ENCODE measurements around the gene RNF148. TPM values are rescaled to one million over a fixed set of nuclear protein-coding genes. Genes with fewer than 3 reads are reported as not detected.
"Not testable (repeated sequence)": the region's sequence is repeated elsewhere in the genome, so short reads cannot be mapped to it uniquely, and the experiment has no call there.

RNF148 gene
- total RNA-seq, 1 donor from 2014 or later = 1.0 TPM

- DNase-seq (ENCODE audit: low spot score) = no peak
These were observed 11.0 kb downstream of the RNF148 start for GRCh38 chr7:122691569-122692235.

GRCh38 chr7:122689346-122690109 is 13.2 kb downstream of the RNF148 start:
- DNase-seq (ENCODE audit: low spot score) = no peak

GRCh38 chr7:122688400-122688998 is 14.2 kb downstream of the RNF148 start:
- DNase-seq (ENCODE audit: low spot score) = no peak

GRCh38 chr7:122686360-122686878 is 16.3 kb downstream of the RNF148 start:
- DNase-seq (ENCODE audit: low spot score) = no peak

- DNase-seq (ENCODE audit: low spot score) = no peak
These were observed 18.2 kb downstream of the RNF148 start for GRCh38 chr7:122684504-122684903.

- no peak for DNase-seq (ENCODE audit: low spot score)
These were observed 19.7 kb downstream of the RNF148 start for GRCh38 chr7:122682815-122683550.

- not testable (repeated sequence) for DNase-seq (ENCODE audit: low spot score)
These were observed 21.5 kb downstream of the RNF148 start for GRCh38 chr7:122681186-122681585.

- no peak for DNase-seq (ENCODE audit: low spot score)
These were observed 22.9 kb downstream of the RNF148 start for GRCh38 chr7:122679813-122680212.

GRCh38 chr7:122679269-122679709 is 23.4 kb downstream of the RNF148 start:
- peak; percentile 76 for DNase-seq (ENCODE audit: low spot score)

GRCh38 chr7:122677149-122677548 is 25.6 kb downstream of the RNF148 start:
- DNase-seq (ENCODE audit: low spot score) = no peak

GRCh38 chr7:122676466-122676865 is 26.3 kb downstream of the RNF148 start:
- DNase-seq (ENCODE audit: low spot score) = no peak

- DNase-seq (ENCODE audit: low spot score) = no peak
These were observed 27.1 kb downstream of the RNF148 start for GRCh38 chr7:122675621-122676020.

GRCh38 chr7:122675011-122675410 is 27.7 kb downstream of the RNF148 start:
- DNase-seq (ENCODE audit: low spot score) = no peak

GRCh38 chr7:122674502-122674901 is 28.2 kb downstream of the RNF148 start:
- no peak for DNase-seq (ENCODE audit: low spot score)

- DNase-seq (ENCODE audit: low spot score) = no peak
These were observed 28.8 kb downstream of the RNF148 start for GRCh38 chr7:122673951-122674350.

GRCh38 chr7:122672536-122672935 is 30.2 kb downstream of the RNF148 start:
- no peak for DNase-seq (ENCODE audit: low spot score)

GRCh38 chr7:122663733-122664132 is 39.0 kb downstream of the RNF148 start:
- no peak for DNase-seq (ENCODE audit: low spot score)

- no peak for DNase-seq (ENCODE audit: low spot score)
These were observed 43.9 kb downstream of the RNF148 start for GRCh38 chr7:122658856-122659255.

- DNase-seq (ENCODE audit: low spot score) = no peak
These were observed 49.0 kb downstream of the RNF148 start for GRCh38 chr7:122653685-122654084.

GRCh38 chr7:122652876-122653275 is 49.8 kb downstream of the RNF148 start:
- peak; percentile 74 for DNase-seq (ENCODE audit: low spot score)

Data from mucosa of gallbladder (tissue), 1 donor.